ENCODE data around the gene TEX2.
"Not testable (repeated sequence)": the region's sequence is repeated elsewhere in the genome, so short reads cannot be mapped to it uniquely, and the experiment has no call there.

The TEX2 gene

DNA sequence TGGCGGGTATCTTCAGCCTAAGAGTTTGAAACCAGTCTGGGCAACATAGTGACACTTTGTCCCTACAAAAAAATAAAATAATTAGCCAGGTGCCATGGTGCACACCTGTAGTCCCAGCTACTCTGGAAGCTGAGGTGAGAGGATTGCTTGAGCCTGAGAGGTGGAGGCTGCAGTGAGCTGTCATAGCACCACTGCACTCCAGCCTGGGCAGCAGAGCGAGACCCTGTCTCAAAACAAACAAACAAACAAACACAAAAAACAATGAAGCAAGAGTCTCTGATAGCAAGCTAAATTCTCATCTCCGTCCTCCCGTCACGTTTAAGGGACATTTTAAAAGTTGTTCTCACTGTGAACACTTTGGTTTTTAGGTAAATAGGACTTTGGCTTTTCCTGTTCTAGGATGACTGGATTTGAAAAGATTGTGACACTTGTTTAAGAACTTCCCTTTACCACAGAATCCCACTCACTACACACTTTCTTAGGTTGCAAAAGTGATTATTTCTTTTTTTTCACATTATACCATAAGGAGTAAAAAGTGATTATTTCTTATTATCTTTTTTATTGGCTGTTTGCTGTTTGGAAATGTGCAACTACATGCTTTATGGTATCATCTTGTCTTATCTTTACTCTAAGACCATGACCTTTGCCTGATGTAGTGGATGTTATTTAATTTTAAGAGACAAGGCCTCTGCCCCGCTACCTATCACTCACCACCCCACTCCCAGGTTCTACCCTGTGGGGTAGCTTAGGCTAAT lies 128.7 kb downstream of the TEX2 start:
- DNase-seq: no peak

- peak; percentile 91 to 93 for DNase-seq
These were observed 129.4 kb downstream of the TEX2 start for GRCh38 chr17:64133546-64134215.

GRCh38 chr17:64131606-64132270 lies 131.3 kb downstream of the TEX2 start:
- DNase-seq: no peak

- no peak for DNase-seq
These were observed 132.5 kb downstream of the TEX2 start for GRCh38 chr17:64130559-64131001.

GRCh38 chr17:64129765-64130558 lies 133.1 kb downstream of the TEX2 start, which contains the start of gene ERN1:
TSS of gene ERN1 (minus strand) at chr17:64130144. CDS start at chr17:64130029, 115 bp downstream.
- peak; percentile 90 to 94 for DNase-seq

GRCh38 chr17:64129515-64129764 lies 133.6 kb downstream of the TEX2 start:
- DNase-seq: no peak

DNA sequence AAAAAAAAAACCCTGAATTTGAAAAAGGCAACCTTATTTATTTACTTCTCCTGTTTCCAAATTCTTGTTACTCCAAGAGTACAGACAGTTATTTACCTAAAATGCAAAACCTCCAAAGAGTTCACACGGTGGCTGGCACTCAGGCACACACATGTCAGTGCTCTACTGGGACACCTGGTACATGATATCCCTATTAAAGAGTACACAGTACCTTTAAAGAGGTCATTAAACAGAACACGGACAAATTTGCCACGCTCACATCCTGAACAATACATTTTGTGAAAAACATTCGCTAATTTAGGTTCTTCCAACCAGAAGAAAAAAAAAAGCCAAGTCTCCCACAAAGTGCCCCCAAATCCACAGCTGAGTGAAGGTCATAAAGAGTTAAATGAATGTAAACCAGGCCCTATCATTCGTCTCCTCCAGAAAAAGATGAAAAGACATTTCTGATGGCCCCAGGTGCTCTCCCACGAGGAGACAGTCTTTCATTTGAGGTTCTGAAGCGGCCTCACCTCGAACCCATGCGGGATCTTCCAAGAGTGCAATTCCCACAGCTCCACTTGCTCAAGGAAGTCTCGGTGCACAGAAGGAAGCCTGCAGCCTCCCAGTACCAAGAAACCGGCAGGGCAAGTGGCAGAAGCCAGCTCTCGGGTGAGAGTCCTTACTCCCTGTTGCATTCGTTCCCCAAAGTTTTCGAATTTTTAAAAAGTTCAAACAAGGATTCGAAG lies 134.1 kb downstream of the TEX2 start:
- no peak for DNase-seq

DNA sequence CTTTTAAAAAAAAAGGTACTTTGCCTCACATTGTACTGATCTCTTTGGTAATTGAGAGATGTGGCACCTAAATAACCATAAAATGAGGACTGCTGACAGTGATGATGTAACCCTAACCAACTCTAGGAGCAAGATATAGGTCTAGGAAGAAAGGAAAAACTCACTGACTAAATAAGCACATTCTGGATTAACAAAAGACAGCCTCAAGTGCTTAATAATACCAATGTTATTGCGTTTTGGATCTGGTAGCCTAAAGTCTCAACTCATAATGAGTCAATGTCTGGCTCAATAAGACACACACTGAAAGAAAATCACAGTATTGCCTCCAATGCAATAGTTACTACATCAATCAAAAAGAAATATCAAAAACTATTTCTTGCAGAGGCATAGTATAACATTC lies 136.1 kb downstream of the TEX2 start:
- DNase-seq: no peak

- no peak for DNase-seq
These were observed 137.1 kb downstream of the TEX2 start for GRCh38 chr17:64125937-64126336.

- no peak for DNase-seq
These were observed 138.5 kb downstream of the TEX2 start for GRCh38 chr17:64124609-64125008.

DNA sequence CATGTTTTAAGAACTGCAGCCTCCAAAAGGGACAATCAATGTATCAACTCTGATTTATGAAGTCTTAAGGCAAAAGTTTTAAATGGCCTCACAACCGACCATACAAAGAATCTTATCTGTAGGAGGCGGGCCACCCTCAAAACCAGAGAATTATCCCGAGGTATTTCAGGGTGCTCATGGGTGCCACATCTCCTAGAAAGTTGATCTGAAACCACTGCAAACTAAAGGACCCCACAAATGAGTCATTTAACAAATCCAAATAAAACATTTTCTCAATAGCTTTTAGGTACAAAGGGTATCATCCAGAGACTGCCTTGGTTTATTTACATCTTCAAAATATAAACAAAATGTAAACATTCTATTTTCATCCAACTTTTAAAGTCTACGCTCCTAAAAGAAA lies 139.9 kb downstream of the TEX2 start:
- no peak for DNase-seq

DNA sequence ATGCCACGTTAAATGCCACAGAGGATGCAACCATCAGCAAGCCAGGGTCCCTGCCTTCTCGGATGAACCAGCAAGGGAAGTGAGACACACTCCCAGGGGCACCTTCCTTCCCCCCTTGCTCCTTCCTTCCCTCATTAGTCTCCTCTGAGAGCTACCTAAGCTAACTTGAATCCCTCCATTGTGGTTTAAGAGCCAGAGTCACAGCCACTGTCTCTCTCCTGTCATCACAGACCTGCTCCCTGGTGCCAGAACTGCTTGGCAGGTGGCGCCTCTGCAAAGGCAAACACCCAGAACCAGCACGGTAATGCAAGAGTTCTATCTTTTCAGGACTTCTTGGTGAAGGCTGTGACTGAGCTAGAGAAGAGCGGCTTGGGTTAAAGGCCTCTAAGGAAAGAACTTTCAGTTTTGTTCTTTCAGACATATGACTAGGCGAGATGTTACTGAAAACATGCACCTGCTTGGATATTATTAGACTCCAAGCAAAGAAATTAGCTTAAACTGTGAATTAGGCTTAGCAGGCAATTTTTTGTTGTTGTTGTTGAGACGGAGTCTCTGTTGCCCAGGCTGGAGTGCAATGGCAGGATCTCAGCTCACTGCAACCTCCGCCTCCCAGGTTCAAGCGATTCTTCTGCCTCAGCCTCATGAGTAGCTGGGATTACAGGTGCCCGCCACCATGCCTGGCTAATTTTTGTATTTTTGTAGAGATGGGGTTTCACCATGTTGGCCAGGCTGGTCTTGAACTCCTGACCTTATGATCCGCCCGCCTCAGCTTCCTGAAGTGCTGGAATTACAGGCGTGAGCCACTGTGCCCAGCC lies 141.9 kb downstream of the TEX2 start:
- DNase-seq: not testable (repeated sequence)

- no peak for DNase-seq
These were observed 142.8 kb downstream of the TEX2 start for GRCh38 chr17:64120159-64120810.

- peak; percentile 25 to 26 for DNase-seq
These were observed 144.8 kb downstream of the TEX2 start for GRCh38 chr17:64117981-64118979.

DNA sequence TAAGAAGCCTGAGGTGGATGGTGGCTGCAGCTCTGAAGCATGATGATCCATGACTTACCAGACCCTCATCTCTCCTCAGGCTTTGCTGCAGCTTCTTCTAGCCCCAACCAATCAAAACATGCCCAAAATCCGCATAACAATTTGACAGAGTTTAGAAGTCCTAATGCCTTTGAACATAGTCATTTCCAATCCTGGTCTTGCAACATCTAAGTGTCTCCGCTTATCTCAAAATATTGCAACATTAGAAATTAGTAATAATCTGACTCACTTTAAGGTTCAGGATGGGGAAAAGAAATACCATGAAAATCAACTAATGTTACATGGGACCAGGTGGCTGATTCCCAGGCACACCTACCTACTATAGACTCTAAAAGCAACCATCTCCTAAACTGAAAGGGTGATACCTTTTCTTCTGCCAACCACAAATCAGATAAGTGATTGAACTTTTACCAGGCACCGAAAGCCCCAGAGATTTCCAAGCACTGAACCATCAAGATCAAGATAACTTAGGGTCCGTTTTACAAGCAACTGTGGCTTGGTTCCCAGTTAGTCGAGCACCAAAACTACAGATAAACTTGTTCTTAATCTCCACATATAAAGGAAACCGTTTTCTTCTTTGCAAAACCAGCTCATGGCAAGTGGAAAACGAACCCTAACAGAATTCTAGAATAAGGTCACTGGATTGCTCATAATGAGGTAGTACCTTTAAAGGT lies 147.1 kb downstream of the TEX2 start:
- DNase-seq: peak; percentile 37 to 46

GRCh38 chr17:64115043-64115698 lies 147.9 kb downstream of the TEX2 start:
- DNase-seq: no peak

- DNase-seq: no peak
These were observed 150.1 kb downstream of the TEX2 start for GRCh38 chr17:64113006-64113405.

- no peak for DNase-seq
These were observed 151.2 kb downstream of the TEX2 start for GRCh38 chr17:64111831-64112230.

Measured in AML-193 (cell line).